Stimulated activated CD8-positive, alpha-beta memory T cell treated with anti-CD3 and anti-CD28 coated beads, Interleukin-15, amount 100 ng/mL, for 1 hour (primary cell): ENCODE measurements around the gene FPR3.
"Not testable (repeated sequence)": the region's sequence is repeated elsewhere in the genome, so short reads cannot be mapped to it uniquely, and the experiment has no call there.

Experiments
- DNase-seq: peaks from one replicate; pipeline ENCODE4 v3.0.0-alpha.2; 2020; ENCODE audit warnings: low read depth

The FPR3 gene, protein sequence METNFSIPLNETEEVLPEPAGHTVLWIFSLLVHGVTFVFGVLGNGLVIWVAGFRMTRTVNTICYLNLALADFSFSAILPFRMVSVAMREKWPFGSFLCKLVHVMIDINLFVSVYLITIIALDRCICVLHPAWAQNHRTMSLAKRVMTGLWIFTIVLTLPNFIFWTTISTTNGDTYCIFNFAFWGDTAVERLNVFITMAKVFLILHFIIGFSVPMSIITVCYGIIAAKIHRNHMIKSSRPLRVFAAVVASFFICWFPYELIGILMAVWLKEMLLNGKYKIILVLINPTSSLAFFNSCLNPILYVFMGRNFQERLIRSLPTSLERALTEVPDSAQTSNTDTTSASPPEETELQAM

DNA sequence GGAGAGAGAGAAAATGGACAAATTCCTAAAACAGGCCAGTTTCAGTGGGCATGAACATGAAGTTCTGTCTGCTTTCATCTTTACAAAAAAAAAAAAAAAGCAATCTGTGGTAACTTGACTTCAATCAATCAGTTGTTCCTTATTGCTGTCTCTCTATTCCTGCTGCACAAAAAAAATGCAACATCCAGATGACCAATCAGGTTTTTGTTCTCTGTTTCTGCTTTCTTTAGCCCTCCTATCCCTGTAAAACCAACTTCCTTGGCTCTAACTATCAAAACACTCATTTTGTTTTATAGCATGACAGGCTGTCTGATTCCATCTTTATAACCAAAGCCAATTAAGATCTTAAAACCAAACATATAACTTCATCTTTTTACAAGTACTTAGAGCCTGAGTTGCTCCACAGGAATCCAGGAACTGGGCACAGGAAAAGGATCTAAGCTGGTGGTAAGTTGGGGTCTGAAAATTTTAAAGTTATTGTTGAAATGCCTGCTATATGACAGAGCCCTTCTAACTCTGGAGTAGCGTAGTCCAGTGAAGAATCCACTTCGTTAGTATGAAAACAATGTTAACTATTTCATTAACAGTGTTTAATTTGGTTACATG, at the start of gene FPR3:
FPR3 (plus strand) TSS at position 273 of the 606 bp plus-strand sequence. CDS start 28,592 bp downstream, outside the sequence.
- no peak for DNase-seq

DNA sequence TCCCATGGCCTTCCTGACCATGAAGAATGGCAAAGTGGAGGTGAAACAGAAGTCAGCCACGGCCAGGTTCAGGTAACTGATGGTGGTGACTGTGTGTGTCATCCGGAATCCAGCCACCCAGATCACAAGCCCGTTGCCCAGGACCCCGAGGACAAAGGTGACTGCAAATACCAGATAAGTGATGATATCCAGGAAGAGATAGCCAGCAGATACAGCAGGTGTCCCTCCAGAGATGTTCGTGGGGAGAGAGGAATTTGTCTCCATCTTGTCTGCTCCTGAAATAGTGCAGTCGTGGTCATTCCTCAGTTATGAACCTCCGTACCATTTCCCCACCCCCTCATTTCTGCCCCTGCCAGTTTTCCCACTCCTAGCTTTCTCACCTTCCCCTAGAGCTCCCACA, 48.2 kb upstream of the FPR3 start:
- DNase-seq, result no peak

DNA sequence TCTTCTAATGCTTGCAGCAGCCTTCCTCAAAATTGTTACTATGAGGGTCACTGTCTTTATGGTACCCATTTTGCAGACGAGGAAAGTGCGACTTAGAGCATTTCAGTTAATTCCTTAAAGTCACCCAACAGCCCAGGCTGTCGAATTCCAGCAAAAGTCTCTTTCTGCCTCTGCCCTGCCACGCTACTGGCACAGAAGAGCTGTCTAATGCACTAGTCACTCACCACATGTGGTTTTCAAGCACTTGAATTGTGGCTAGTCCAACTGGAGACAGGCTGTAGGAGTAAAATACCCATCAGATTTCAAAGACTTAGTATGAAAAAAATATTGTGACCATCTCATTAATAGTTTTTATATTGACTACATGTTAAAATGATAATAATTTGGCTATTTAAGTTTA, 45.0 kb upstream of the FPR3 start:
- no peak for DNase-seq

DNA sequence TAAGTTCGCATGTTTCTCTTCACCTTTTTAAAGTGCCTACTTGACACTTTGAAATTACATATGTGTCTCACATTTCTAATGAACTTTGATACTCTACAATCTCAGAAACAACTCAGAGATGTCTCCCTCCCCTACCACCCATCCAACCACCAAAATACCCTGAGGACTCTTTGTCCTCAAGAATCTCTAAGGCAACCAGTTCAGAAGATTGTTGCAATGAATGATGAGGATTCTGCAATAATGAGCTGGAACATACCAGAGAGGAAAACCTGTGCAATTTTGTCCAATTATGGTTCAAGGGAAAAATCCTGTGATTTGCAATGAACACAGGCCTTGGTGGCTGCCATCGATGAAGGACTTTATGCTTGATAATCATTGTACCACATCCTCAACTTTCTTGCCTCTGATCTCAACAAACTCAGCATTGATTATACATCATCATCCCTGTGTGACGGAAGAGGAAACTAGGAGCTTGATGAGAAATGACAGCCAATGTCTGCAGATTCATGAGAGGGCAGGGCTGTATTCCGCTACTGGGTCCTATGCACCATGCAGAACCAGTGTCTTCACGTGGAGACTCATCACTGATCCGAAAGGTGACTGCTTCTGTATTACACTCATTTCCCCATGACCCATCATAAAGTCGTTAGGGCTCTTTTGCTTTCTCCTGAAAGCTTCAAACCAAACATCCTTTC, 44.4 kb upstream of the FPR3 start:
- DNase-seq, result no peak

DNA sequence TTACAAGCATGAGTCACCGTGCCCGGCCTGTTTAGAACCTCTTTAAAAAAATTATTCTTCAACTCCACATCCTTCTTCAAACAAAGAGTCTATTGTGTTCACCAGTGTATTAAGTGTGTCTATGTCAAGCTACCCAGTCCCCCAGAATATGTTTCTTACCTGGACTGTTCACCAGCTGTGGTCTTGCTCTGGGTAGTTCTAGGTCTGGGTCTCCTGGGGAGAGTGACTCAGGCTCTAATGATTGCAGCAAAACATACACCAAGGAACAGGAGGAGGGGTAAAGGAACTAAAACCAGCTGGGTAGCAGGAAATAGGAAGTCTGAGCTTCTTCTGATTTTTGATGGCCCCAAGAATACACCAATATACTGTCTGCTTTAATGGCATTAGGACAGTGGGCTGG, 43.3 kb upstream of the FPR3 start, which contains the start of gene FPR1:
FPR1 (minus strand) TSS at position 224 of the 400 bp plus-strand sequence. CDS start 4,884 bp downstream, outside the sequence.
- no peak for DNase-seq

DNA sequence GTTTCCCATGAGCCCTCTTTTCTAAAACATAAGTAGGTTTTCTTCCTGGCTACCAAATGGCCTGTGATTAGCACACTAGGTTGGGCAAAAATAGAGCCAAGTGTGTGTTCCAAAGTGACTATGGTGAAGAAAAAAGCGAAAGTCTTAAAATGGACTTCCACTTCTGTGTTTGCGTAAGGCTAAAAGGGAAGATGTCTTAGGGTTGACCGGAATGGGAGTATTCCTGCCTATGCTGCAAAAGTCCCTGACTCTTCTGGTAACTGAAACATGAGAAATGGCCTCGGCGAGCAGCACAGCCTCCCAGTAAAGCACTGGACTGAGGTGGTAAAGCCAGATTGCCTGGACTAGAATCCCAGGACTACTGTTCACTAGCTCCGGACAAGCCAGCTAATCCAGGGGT, 40.8 kb upstream of the FPR3 start:
- no peak for DNase-seq

DNA sequence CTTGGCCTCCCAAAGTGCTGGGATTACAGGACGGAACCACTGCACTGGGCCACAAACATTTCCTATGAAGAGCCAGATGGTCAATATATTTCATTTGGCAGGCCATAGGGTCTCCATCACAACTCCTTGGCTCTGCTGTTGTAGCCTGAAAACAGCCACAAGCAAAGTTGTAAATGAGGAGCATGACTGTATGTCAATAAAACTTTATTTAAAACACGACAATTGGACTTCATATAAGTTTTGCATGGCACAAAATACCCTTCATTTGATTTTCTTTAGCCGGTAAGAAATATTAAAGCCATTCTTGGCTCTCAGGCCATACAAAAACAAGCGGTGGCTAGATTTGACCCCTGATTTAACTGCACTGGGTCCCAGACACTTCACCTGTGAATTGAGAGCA, 40.2 kb upstream of the FPR3 start:
- no peak for DNase-seq

DNA sequence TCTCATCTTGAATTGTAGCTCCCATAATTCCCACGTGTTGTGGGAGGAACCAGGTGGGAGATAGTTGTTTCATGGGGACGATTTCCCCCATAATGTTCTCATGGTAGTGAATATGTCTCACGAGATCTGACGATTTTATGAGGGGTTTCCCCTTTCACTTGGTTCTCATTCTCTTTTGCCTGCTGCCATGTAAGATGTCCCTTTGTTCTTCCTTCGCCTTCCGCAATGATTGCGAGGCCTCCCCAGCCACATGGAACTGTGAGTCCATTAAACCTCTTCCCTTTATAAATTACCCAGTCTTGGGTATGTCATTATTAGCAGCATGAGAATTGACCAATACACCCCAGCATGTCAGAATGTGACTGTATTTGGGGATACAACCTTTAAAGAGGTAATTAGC, 39.4 kb upstream of the FPR3 start:
- DNase-seq, result no peak

DNA sequence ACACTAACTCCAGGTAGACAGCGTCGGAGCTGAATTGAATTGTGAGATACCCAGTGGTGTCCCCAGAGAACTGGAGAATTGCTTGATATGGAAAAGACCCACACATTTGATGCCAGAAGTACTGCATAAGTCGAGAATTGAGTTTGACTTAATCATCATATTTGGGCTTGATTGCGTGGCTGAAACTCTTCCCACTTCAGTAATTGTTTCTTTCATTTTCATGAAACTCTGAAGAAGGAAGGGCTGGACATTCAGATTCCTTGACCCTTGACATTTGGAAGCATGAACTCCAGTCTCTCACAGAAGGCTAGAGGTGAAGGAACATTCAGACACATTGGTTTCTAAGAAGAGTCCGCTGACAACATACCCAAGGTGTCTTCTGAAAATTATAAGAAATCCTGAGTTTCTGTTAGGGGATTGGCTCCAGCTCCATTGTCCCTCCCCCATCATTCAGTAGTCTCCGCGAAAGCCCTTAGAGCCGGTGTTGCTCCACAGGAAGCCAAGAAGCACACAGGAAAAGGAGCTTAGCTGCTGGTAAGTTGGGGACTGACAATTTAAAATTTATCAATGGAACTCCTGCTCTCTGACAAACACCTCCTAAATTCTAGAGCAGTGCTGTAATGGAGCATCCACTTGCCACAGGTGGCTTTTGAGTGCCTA, 34.1 kb upstream of the FPR3 start, which contains the start of gene FPR2:
FPR2 (plus strand) TSS at position 484 of the 660 bp plus-strand sequence. CDS start 7,479 bp downstream, outside the sequence.
- DNase-seq, result no peak

DNA sequence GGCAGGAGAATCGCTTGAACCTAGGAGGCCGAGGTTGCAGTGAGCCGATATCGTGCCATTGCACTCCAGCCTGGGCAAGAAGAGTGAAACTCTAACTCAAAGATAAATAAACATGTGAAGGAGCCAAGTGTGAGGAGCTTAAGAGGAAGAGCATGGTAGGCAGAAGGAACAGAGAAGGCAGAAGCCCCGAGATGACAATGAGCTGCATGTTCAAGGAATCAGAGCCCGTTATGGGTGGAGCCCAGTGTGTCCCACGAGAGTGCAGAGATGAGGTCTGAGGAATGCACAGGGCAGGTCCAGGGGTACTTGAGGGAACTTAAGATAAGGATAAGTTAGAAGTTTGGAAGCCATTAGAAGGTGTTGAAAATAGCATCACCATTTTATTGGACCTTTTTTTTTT, 33.3 kb upstream of the FPR3 start:
- no peak for DNase-seq

DNA sequence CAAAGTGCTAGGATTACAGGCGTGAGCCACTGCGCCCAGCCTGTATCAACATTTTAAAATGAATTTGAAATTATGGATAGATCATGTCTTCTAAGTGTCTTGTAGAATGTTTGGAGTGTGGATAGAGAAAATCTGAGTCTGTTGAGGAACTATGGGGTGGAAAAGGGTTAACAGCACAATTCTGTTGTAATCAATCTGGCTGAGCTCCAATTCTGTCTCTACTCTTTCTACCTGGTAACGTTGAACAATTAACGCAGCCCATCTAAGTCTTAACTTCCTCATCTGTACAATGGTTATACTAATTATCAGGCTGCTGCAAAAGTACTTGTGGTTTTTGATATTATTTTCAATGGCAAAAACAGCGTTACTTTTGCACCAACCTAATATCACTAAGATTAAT, 29.9 kb upstream of the FPR3 start:
- DNase-seq, result no peak

DNA sequence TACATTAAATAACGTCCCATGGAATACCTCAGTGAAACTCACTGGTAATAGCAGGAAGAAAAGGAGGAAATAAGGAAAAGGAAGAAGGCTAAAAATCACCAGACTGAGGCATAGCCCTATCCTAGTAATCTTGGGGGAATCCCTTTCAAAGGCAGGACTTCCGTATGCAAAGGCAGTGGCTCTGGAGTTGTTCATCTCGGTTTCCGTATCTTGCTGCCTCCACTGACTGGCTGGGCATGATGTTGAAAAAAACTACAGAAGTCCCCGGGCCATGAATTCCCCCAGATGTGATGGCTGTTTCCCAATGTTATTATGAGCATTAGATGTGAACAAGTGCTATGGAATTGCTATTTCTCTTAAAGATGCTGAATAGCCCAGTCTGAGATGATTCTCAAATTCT, 28.5 kb upstream of the FPR3 start:
- no peak for DNase-seq

DNA sequence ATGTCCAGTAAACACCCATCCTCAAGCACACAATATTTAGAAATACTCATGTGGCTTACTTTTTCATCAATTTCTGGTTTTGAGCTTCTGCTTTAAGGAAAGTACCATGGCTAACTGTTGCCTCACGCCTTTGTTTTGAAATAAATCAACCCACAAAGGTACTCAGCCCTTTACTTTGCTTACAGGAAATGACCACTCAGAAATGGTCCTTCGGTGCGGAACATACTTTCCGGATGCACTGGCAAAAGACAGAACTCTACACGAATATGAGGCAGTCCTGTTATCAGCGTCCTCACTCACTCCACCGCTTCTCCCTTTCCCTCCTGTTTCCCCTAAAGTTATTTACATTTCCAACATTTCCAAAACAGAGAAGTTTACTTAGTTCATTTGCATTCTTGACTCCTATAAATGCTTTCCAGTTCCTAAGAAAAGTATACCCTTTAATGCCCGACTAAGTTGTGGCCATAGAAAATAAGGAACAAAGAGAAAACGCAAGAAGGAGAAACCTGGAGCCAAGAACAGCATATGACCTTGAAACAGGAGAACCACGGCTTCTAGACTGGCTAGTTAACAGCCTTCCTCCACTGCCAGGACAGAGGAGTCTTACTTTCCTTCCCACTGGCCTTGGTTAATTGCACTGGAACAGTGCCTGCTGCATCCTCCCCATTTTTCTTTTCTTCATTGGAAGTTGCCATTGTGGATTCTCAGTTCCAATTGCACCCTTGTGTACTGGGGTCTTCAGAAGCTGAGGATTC, 23.4 kb upstream of the FPR3 start:
- no peak for DNase-seq

DNA sequence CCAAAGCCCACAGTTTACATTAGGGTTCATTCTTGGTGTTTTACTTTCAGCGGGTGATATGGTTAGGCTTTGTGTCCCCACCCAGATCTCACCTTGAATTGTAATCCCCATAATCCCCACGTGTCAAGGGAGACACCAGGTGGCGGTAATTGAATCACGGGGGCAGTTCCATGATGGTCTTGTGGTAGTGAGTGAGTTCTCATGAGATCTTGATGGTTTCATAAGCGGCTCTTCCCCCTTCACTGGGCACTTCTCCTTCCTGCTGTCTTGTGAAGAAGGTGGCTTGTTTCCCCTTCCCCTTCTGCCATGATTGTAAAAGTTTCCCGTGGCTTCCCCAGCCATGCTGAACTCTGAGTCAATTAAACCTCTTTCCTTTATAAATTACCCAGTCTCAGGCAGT, 22.0 kb upstream of the FPR3 start:
- no peak for DNase-seq

DNA sequence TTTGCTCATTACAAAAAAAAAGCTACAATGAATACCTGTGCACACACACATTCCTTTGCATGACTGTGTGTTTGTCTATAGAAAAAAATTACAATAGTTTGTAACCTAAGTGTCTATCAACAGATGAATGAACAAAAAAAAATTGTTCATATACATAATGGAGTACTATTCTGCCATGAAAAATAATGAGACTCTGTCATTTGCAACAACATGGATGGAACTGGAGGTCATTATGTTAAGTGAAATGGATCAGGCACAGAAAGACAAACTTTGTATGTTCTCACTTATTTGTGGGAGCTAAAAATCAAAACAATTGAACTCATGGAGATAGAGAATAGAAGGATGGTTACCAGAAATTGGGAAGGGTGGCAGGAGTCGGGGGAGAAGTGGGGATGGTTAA, 18.4 kb upstream of the FPR3 start:
- not testable (repeated sequence) for DNase-seq

DNA sequence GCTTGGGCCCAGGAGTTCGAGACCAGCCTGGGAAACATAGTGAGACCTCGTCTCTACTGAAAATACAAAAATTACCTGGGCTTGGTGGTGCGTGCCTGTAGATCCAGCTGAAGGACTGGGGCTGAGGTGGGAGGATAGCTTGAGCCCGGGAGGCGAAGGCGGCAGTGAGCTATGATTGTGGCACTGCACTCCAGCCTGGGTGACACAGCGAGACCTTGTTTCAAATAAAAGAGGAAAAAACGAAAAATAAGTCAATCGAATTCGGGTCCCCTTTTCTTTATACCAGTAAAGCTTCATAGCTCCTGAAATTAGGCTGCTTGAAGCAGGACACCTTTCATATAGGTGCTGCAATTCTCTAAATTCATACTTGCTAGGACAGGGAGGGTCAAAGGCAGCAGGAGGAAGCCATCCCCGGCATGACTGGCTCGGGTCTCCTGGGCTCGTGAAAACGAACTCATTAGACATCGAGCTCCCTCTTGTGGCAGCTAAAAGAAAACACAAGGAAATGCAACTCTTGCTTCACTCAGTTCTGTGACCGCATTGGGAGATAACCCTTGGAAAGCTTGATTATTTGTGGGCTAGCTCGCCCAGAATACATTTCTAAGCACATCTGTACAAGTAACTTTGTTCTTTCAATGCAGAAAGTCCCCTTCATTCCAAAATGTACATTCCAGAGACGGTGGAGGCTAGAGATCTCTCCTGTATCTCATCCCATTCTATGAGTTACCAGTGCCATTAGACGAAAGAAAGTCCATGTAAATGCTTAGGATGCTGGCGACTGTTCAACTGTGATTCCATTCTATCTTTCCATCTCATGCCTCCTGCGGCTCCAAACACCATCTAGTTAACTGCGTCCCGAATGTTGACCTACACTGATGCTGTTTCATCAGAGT, 17.1 kb upstream of the FPR3 start:
- peak; percentile 2 for DNase-seq

DNA sequence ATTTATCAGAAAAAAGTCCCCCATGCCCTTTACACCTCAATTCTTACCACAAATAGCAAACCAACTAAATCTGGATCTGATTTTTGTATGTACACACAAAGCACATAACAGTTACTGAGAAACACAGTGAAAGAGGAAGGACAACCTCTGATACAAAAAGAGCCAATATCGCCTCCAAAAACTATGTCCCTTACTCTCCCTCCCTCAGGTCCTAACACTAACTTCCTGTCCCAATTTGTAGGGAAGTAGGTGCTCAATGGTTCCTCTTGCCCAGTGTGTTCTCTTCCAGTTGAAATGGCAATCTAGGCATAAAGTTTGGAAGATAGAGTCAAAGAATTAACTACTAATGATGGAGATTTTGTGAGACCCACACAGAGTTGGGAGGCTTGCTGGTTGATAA, 15.8 kb upstream of the FPR3 start:
- no peak for DNase-seq

DNA sequence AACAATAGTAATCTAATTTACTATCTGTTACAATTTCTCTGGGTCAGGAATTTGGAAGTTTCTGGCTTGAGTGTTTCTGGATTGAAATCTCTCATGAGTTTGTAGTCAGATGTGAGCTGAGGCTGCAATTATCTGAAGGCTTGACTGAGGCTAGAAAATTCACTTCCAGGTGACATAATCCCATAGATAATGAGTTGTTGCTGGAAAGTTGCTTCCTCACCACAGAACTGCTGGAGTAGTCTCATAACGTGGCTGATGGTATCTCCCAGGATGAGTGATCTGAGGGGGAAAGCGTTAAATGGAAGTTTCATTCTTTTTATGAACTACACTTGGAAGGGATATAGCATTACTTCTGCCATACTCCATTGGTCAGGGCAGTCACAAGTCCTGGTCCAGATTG, 15.3 kb upstream of the FPR3 start:
- DNase-seq, result no peak

DNA sequence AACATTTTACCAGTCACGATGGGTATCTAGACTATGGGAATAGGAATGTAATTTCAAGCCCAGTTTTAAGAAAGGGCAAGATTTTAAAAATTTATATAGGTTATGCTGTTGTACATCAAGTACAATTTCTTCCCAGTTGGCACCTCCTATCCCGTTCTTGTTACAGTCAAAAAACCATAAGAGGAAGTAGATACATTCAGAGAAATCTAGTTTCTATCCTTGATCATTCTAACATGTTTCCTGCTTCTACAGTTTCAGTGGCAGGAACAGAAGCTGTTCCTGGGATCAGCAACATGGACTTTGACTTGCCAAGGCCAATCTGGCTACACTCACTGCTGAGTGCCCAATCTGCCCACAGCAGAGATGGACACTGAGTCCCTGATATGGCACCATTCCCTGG, 14.7 kb upstream of the FPR3 start:
- no peak for DNase-seq

DNA sequence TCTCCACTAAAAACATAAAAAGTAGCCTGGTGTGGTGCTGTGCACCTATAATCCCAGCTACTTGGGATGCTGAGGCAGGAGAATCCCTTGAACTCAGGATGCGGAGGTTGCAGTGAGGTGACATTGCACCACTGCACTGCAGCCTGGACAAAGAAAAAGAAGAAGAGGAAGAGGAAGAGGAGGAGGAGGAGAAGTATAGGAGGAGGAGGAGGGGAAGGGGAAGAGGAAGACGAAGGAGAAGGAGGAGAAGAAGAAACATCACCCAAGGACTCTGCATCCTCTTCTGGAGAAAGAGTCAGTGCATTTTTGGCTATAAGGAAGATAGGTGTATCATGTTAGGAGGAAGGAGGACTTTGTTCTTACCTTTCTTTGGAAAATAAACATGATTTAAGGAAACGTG, 13.0 kb upstream of the FPR3 start:
- no peak for DNase-seq

DNA sequence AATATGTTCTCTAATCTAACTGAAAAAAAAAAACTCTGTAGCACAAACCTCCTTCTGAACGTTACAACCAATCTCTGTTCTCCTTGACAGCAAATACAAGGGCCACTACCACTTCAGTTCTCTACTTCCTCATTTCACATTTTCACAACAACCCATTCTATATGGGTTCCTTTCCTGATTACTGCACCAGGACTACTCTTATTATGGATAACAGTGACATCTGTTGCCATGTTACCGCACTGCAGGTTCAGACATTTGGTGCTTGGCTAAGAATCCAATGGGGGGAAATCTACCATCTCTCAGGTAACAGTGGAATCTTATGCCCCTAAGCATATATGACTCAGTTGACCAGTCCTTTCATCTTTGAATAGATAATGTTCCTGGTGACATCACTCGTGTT, 11.6 kb upstream of the FPR3 start:
- no peak for DNase-seq
